Spleen (tissue), 7 donors: Measurements from ENCODE around the gene PRTN3.

Experiments
- POLR2AphosphoS5 ChIP-seq, 3 donors: sonication (generic); formaldehyde crosslinking; IDR thresholded peaks; one replicate each; pipeline ENCODE4 v1.5.1; 2017; ENCODE audit warnings: antibody characterized with exemption in 3 of 3
- TF ChIP-seq, protein P1 (sequence below), 11 experiments: fragments of 200-600 bp in 7 of 11; fragments of 450-650 bp in 4 of 11; sonication (generic) in 4 of 11; IDR thresholded peaks in 8 of 11; conservative IDR thresholded peaks in 3 of 11; 1 replicate in 7 of 11; 2 replicates in 4 of 11; pipeline versions ENCODE4 v1.4.0 to v1.8.0; 2016 to 2021; ENCODE audit warnings: antibody characterized with exemption in 11 of 11, inconsistent platforms in 4 of 11, mild to moderate bottlenecking in 1 of 11
- donor health status: DM: no; HTN: no; CAD: no; lungs with moderate emphysema.
- donor health status: DM: no; HTN: no; CAD: no.
- donor health status: DM: no; HTN: no; CAD: no.

DNA sequence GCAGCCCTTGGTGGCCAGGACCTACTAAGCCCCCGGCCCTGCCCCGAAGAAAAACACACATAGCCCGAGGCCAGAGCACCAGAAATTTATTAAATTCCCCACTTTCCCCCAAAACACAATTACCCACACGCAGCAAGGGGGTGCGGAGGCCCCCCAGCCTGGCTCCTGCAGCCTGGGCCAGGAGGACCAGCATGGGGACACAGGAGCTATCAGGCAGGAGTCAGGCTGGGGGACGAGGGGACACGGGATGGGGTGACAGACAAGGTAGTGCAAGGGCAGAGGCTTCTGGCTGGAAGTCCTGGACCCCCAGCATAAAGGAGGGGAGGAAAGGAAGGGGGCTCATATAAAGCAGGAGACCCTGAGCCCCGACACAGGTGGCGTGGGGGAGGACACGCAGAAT, 55.6 kb downstream of the PRTN3 start:
- peak in 1 of 3 donors; percentile 47 for TF ChIP-seq POLR2AphosphoS5 (IDR thresholded peaks at IDR 0.05)
- TF ChIP-seq, protein P1, sequence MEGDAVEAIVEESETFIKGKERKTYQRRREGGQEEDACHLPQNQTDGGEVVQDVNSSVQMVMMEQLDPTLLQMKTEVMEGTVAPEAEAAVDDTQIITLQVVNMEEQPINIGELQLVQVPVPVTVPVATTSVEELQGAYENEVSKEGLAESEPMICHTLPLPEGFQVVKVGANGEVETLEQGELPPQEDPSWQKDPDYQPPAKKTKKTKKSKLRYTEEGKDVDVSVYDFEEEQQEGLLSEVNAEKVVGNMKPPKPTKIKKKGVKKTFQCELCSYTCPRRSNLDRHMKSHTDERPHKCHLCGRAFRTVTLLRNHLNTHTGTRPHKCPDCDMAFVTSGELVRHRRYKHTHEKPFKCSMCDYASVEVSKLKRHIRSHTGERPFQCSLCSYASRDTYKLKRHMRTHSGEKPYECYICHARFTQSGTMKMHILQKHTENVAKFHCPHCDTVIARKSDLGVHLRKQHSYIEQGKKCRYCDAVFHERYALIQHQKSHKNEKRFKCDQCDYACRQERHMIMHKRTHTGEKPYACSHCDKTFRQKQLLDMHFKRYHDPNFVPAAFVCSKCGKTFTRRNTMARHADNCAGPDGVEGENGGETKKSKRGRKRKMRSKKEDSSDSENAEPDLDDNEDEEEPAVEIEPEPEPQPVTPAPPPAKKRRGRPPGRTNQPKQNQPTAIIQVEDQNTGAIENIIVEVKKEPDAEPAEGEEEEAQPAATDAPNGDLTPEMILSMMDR (IDR thresholded peaks at IDR 0.05 in 8 of 11, conservative IDR thresholded peaks at IDR 0.05 in 3 of 11) = no peak
